NCI-H774 (cell line): ENCODE measurements around the gene CFLAR.
"Not testable (repeated sequence)": the region's sequence is repeated elsewhere in the genome, so short reads cannot be mapped to it uniquely, and the experiment has no call there.

Source experiments
- DNase-seq: peaks from one replicate; lab custom pipeline; 2025; lab: John Stamatoyannopoulos, UW

The CFLAR gene

GRCh38 chr2:201118961-201119854 lies 3.2 kb downstream of the CFLAR start:
- DNase-seq, result no peak

GRCh38 chr2:201122276-201122675 lies 6.3 kb downstream of the CFLAR start:
- no peak for DNase-seq

GRCh38 chr2:201126308-201127151 lies 10.6 kb downstream of the CFLAR start:
- DNase-seq, result no peak

DNA sequence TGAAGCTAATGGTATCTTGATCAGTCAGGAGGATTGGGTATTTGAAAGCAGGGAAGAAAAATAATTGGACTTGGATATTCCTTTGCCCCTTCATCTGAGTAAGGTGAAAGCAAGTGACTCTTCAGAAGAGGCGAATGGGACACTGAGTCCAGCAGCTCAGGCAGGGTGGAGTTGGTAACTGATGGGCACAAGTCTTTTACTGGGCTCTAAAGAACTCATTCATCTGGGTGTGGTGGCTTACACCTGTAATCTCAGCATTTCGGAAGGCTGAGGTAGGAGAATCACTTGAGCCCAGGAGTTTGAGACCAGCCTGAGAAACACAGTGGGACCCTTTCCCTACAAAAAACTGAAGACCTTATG lies 11.2 kb downstream of the CFLAR start:
- DNase-seq, result no peak

DNA sequence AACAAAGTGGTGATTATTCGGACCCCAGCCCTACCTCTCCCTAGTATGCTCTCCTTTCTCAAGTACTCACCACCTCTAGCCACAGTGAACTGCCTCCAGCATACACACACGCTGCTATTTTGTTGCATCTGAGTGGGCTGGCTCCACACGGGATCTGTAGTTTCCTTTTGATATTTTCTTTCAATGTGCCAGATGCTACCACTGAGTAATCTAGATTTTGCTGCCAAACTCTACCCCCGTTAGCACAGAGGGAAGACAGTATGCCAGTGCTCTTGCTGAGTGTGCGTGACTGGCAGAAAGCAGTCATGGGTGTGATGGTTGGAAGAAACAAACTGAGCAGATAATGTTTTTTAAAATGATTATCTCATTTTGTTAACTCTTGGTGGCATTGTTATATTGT lies 11.6 kb downstream of the CFLAR start:
- DNase-seq, result no peak

DNA sequence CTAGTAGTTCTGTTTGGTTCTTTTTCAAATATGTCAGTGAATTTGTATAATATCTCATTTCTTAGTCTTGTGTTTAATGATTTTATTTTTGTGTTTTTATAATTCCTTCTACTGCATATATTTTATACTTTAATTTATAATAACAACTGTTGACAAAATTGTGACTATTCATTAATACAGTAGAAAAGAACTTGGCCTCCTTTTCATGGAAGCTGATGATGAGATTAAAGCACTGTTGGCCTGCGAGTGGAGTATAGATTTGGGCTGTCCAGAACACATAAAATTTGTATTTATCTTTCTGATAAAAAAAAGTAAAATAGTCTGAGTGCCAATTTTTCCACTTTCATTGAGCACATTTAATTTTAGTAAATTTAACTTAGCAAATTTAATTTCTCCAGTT lies 12.1 kb downstream of the CFLAR start:
- no peak for DNase-seq

- DNase-seq, result no peak
Measured at GRCh38 chr2:201128933-201129505, 13.1 kb downstream of the CFLAR start.

DNA sequence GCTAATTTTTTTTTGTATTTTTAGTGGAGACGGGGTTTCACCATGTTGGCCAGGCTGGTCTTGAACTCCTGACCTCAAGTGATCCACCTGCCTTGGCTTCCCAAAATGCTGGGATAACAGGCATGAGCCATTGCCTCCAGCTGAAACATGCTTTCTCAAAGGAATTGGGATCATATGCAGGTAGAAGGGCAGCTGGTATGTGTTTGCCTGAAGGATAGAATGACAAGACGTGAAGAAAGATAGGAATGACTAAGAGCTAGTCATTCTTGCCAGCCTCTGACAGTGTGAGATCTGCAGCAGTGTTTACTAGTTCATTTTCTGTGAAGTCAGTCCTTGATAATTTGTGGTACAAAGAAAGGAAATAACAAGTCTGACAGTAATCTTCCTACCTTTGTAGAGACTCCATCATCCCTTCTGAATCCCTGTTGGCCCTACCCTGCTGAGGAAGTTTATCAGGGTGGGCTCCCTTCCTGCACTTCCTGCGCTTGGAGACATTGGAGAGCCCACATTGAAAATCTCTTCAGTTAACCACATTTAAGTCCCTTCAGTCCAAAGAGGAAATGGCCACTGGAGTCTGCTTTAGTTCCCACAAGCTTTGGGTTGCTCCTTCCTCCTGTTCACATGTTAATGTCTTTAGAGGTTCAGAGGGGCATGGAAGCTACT lies 14.7 kb downstream of the CFLAR start:
- DNase-seq, result no peak

GRCh38 chr2:201132518-201132917 lies 16.6 kb downstream of the CFLAR start:
- no peak for DNase-seq

DNA sequence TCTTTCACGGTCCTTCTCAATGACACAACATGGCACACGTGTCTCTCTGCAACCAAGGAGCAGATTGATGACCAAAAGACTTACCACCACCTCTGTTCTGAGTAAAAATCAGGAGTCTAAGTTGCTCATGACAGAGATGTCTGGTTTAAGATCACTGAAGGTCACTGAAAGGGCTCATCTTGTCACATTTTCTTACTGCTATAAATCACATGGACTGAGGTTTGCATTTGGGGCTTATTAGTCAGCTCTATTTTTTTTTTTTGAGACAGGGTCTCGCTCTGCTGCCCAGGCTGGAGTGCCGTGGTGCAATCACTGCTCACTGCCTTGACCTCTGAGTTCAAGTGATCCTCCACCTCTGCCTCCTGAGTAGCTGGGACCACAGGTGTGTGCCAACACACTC lies 19.4 kb downstream of the CFLAR start:
- no peak for DNase-seq

- DNase-seq, result no peak
Measured at GRCh38 chr2:201136889-201137321, 20.9 kb downstream of the CFLAR start.

DNA sequence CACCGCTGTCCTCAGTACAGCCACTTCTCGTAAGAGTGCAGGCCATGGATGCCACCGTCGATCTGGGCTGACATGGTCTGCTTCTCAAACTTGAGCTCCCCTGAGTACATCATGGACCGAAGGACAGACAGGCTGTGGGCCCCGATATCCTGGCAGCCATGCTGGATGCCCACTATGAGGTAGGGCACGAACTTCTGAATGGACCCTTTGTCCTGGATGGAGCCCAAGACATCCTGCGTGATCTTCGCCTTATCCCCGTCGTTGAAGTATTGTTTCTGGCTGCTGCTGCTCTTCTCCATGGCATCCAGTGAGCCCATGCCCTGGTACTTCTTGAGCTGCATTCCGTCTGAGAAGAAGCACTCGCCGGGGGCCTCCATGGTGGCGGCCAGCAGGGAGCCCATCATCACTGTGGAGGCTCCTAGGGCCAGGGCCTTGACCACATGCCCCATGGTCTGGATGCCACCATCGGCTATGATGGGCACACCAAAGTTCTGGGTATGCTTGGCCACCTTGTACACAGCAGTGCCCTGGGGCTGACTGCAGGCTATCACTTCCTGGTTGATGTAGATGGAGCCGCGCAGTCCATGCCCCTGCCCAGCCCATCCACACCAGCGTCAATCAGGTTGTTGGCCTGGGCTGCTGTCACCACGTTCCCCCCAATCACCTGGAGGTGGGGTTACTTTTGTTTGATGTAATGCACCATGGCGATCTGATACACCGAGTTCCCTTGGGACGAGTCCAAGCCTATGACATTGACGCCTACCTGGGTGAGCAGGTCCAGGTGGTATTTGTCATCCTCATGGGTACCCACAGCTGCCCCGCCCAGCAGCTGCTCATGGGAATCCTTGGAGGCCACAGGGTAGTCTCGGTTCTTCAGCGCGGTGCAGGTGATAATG lies 21.8 kb downstream of the CFLAR start:
- no peak for DNase-seq

DNA sequence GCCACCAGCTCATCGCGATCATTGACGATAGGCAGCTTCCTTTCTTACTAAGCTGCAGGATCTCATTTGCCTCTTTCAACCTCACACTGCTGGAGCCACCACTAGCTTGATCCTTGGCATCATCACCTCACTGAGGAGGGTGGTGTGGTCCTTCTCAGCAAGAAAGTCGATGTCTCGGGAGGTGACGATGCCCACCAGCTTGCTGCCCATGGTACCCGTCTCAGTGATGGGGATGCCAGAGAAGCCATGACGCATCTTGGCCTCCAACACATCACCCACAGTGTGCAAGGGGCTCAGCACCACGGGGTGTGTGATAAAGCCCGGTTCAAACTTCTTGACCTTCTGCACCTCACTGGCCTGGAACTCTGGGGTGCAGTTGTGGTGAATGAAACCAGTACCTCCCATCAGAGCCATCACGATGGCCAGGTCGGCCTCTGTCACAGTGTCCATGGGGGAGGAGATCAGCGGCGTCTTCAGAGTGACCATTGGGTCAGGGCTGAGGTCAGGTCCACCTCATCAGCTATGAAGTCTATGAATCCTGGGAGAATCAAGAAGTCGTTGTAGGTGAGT lies 22.5 kb downstream of the CFLAR start:
- no peak for DNase-seq

DNA sequence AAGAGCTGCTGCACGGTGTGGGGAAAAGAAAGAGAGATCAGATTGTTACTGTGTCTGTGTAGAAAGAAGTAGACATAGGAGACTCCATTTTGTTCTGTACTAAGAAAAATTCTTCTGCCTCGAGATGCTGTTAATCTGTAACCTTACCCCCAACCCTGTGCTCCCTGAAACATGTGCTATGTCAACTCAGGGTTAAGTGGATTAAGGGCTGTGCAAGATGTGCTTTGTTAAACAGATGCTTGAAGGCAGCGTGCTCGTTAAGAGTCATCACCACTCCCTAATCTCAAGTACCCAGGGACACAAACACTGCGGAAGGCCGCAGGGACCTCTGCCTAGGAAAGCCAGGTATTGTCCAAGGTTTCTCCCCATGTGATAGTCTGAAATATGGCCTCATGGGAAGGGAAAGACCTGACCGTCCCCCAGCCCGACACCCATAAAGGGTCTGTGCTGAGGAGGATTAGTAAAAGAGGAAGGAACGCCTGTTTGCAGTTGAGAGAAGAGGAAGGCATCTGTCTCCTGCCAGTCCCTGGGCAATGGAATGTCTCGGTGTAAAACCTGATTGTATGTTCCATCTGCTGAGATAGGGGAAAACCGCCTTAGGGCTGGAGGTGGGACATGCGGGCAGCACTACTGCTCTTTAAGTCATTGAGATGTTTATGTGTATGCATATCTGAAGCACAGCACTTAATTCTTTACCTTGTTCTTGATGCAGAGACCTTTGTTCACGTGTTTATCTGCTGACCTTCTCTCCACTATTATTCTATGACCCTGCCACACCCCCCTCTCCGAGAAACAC lies 23.2 kb downstream of the CFLAR start:
- DNase-seq, result not testable (repeated sequence)

GRCh38 chr2:201139836-201140604 lies 24.1 kb downstream of the CFLAR start:
- DNase-seq, result no peak

DNA sequence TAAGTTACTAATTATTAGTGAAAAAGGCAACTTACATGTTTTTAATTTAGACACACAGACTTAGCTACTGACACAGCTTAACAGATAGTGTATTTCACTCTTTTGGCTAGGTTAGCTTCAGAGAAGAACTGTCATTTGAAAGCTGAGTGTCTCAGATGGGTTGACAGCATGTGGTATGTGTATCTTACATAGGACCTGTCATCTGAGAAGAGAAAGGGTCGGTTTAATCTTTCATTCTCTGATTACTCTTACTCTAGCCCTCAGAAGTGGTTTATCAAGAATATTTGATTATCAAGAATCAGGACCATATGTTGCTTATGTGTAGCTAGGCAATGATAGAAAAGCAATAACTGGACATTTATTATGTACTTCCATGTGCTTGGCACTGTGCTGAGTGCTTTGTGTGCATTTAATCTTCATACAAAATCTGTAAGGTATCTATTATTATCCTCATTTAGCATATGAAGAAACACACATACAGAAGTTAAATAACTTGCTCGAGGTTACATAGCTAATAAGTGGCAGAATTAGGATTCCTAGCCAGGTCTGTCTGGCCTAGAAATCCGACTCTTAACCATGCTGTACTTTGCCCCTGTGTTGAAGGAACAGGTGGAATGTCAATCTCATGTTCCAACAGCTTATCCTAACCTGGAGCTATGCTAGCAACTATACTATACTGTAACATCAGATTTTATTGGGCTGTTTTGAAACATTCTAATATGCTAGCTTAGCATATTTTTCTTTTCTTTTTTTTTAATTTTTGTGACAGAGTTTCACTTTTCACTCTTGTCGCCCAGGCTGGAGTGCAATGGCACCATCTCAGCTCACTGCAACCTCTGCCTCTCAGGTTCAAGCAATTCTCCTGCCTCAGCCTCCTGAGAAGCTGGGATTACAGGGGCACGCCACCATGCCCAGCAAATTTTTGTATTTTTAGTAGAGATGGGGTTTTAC lies 28.4 kb downstream of the CFLAR start:
- no peak for DNase-seq

DNA sequence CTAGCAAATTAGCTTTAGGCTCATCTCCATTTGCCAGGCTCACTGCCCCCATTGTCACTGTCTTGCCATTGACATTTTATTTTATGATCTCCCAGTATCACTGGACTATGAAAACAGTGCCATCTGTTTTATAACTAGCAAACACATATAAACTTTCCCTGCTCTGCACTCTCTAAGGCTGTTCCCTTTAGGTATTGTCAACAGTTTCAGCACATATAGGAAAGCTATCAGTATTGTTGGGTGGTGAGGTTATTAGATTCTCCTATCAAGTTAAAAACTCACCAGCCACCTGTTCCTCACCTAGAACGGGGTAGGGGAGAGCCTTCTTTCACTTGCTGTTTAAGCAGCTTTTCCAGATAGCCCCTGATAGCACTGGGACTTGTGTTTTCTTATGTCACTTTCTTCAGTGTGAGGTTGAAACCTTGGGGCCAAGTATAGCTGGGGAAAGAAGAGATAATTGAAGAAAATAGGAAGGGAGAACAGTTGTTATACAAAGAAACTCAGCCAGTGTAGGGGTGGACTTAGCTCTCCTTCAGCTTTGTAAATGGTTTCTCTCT lies 32.5 kb downstream of the CFLAR start:
- DNase-seq, result no peak
